Muscle layer of duodenum (tissue), 2 donors: Measurements from ENCODE around the gene BCL7A.

Experiments
- H3K27ac ChIP-seq: one replicate; pipeline ENCODE4 v1.7.0; 2013; ENCODE audit warnings: mild to moderate bottlenecking, low read length
- H3K27me3 ChIP-seq: one replicate; pipeline ENCODE4 v1.7.0; 2013; ENCODE audit warnings: low read depth, mild to moderate bottlenecking, control low read depth, low read length
- H3K36me3 ChIP-seq, 2 donors: one replicate each; pipeline ENCODE4 v1.7.0; 2013; ENCODE audit warnings: low read length in 2 of 2, control low read depth in 1 of 2, mild to moderate bottlenecking in 1 of 2; ENCODE audit not compliant: insufficient read depth in 2 of 2, control insufficient read depth in 1 of 2
- H3K4me1 ChIP-seq, 2 donors: one replicate each; pipeline ENCODE4 v1.7.0; 2013; ENCODE audit warnings: low read length in 2 of 2, mild to moderate bottlenecking in 2 of 2, control low read depth in 1 of 2, moderate library complexity in 1 of 2; ENCODE audit not compliant: insufficient read depth in 2 of 2, control insufficient read depth in 1 of 2
- H3K4me3 ChIP-seq, 2 donors: one replicate each; pipeline ENCODE4 v1.7.0; 2013; ENCODE audit warnings: low read length in 2 of 2, low read depth in 1 of 2, mild to moderate bottlenecking in 1 of 2
- H3K9me3 ChIP-seq, 2 donors: one replicate each; pipeline ENCODE4 v1.7.0; 2013; ENCODE audit warnings: low read length in 2 of 2, control low read depth in 1 of 2, mild to moderate bottlenecking in 1 of 2; ENCODE audit not compliant: control insufficient read depth in 1 of 2
- donor health status: healthy.

Gene BCL7A

GRCh38 chr12:122078141-122079032 is 56.7 kb downstream of the BCL7A start, which contains the start of gene MLXIP:
Gene MLXIP (plus strand): TSS chr12:122078756. CDS start chr12:122078854, 98 bp downstream.
- Histone ChIP-seq H3K9me3 (no peaks in the 10 kb centered on the region), H3K27me3 (no peaks in the 10 kb centered on the region), H3K4me3 (peak within 1 kb of the TSS; percentile 96 to 99), H3K36me3 (peaks cover 0 to 8% of the 10 kb centered on the region in 2 donors), H3K27ac (peak within 1 kb of the TSS; percentile 96), H3K4me1 (peaks cover 20 to 31% of the 10 kb centered on the region in 2 donors)

DNA sequence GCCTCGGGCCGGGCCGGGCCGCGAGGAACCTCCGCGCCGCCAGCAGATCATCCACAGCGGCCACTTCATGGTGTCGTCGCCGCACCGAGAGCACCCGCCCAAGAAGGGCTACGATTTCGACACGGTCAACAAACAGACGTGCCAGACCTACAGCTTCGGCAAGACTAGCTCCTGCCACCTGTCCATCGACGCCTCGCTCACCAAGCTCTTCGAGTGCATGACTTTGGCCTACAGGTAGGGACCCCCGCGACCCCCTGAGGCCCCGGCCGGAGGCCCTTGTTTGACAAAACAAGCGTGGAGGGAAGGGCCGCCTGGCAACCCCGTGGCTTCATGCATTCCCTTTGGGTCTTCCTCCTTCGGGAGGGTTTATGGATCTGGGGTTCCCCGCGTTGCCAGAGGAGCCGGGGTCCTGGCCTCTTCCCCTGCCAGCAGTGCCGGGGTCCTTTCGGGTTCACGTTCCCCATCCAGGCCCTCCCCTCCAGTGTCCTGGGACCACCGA is 57.4 kb downstream of the BCL7A start:
- no peaks in the 10 kb centered on the region for H3K9me3 ChIP-seq
- peak overlapping the region; percentile 96 to 99 for H3K4me3 ChIP-seq
- H3K27me3 ChIP-seq: no peaks in the 10 kb centered on the region
- H3K36me3 ChIP-seq: peaks cover 6 to 8% of the 10 kb centered on the region in 2 donors
- H3K4me1 ChIP-seq: peaks cover 20 to 37% of the 10 kb centered on the region in 2 donors
- peak overlapping the region; percentile 96 for H3K27ac ChIP-seq

- peak overlapping the region; percentile 96 for H3K27ac ChIP-seq
- H3K4me3 ChIP-seq: peak overlapping the region; percentile 96 to 99
- peaks cover 8% of the 10 kb centered on the region in 2 donors for H3K36me3 ChIP-seq
- no peaks in the 10 kb centered on the region for H3K27me3 ChIP-seq
- peaks cover 20 to 41% of the 10 kb centered on the region in 2 donors for H3K4me1 ChIP-seq
- H3K9me3 ChIP-seq: no peaks in the 10 kb centered on the region
Observed at GRCh38 chr12:122079532-122080081, 57.9 kb downstream of the BCL7A start.

DNA sequence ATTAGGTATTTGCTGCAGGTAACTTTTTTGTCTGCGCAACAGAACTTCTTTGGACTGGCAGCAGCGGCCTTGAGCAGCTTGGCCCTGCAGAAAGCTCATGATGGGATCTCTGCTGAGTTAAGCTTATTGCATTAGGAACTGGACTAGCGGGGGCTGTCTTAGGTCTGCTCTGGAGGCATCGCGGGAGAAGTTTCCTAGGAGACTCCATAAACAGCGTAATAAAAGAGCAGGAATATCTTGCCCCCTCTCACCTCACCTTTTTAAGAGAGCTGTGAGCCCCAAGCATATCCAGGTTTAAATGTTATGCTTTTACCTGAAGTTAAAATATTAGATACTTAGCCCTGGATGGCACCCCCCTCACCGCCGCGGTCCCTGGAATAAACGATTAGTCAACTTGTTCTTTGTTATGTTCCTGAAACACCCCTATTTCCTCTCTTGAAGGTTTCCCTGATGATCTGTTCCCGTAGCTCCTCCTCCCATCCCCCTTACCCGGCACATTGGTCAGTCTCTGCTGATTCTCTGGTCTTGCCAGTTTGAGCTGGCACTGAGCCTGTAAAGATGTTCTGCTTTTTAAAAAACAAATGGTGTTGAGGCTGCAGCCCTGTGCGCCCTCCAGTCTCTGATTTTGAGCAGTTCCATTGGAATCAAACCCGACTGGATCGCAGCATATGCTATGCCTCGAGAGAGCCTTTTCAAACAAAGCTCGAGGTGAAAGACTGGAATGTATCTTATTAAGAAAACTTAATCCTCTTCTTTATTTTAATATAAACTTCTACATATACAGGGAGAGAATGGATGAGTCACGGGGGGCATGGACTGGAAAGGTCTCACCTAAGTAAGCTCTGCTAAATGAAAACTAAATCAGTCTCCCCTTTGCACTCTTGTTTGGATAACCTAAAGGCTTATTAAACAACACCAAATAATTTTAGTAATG is 58.7 kb downstream of the BCL7A start:
- peaks cover 8 to 11% of the 10 kb centered on the region in 2 donors for H3K36me3 ChIP-seq
- H3K27me3 ChIP-seq: no peaks in the 10 kb centered on the region
- peak overlapping the region; percentile 96 for H3K27ac ChIP-seq
- H3K4me3 ChIP-seq: peak overlapping the region; percentile 96 to 99
- peaks cover 20 to 44% of the 10 kb centered on the region in 2 donors for H3K4me1 ChIP-seq
- no peaks in the 10 kb centered on the region for H3K9me3 ChIP-seq

DNA sequence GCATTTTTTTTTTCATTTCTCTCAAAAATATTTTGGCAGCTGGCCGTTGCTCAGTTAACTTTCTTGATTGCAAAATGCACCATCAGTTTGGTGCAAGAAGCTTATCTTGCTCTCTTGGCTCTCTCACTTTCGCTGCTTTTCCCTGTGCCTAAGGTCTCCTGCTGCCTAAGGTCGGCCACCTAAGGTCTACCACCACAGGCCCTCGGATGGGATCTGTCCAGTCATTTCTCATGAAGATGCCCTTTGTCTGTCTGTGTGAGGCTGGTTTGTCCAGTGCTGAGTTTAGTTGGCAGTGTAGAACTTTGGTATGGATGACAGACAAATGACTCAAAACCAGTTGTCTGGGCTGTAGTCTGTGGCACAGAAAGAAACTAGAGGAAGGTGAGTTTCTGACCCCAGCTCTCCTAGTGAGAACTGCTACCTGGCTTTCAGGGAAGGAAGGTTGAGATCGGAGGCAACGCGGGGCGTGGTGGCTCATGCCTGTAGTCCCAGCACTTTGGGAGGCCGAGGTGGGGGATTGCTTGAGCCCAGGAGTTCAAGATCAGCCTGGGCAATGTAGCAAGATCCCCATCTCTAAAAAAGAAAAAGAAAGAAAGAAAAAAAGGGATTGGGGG is 59.5 kb downstream of the BCL7A start:
- Histone ChIP-seq H3K4me3 (peak overlapping the region; percentile 96 to 99), H3K9me3 (no peaks in the 10 kb centered on the region), H3K4me1 (peaks cover 27 to 52% of the 10 kb centered on the region in 2 donors), H3K27me3 (no peaks in the 10 kb centered on the region), H3K36me3 (peaks cover 11 to 14% of the 10 kb centered on the region in 2 donors), H3K27ac (peak overlapping the region; percentile 96)

GRCh38 chr12:122081697-122082221 is 60.1 kb downstream of the BCL7A start:
- peak overlapping the region; percentile 96 to 99 for H3K4me3 ChIP-seq
- peaks cover 31 to 57% of the 10 kb centered on the region in 2 donors for H3K4me1 ChIP-seq
- H3K27ac ChIP-seq: peak overlapping the region; percentile 96
- H3K27me3 ChIP-seq: no peaks in the 10 kb centered on the region
- no peaks in the 10 kb centered on the region for H3K9me3 ChIP-seq
- H3K36me3 ChIP-seq: peaks cover 11 to 14% of the 10 kb centered on the region in 2 donors

DNA sequence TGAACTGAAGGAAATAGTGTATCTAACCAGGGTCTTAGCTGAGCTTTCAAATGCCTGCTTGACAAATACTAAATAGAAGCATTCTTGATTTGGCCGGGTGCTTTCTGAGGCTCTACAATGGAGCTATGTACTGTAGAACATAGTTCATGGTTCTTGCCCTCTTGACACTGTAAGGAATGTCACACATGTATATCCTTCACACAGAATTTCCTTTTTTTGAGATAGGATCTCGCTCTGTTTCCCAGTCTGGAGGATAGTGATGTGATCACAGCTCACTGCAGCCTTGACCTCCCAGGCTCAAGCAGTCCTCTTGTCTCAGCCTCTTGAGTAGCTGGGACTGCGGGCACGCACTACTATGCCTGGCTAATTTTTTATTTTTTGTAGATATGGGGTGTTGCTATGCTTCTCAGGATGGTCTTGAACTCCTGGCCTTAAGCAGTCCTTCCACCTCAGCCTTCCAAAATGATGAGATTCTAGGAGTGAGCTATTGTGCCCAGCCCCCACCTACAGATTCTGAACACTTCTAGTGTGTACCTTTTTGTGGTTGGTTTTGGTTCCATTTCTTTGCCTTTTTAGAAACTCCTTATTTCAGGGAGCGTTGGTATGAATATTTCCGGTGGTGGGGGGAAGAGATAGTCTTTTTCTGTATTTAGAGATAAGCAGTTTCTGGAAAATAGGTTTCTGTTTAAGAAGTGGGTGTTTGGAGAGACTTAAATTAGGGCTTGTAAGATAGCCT is 61.1 kb downstream of the BCL7A start:
- H3K4me1 ChIP-seq: peaks cover 40 to 57% of the 10 kb centered on the region in 2 donors
- H3K9me3 ChIP-seq: no peaks in the 10 kb centered on the region
- H3K36me3 ChIP-seq: peaks cover 11 to 14% of the 10 kb centered on the region in 2 donors
- H3K27ac ChIP-seq: peak overlapping the region; percentile 96
- peak overlapping the region; percentile 96 to 99 for H3K4me3 ChIP-seq
- H3K27me3 ChIP-seq: no peaks in the 10 kb centered on the region

DNA sequence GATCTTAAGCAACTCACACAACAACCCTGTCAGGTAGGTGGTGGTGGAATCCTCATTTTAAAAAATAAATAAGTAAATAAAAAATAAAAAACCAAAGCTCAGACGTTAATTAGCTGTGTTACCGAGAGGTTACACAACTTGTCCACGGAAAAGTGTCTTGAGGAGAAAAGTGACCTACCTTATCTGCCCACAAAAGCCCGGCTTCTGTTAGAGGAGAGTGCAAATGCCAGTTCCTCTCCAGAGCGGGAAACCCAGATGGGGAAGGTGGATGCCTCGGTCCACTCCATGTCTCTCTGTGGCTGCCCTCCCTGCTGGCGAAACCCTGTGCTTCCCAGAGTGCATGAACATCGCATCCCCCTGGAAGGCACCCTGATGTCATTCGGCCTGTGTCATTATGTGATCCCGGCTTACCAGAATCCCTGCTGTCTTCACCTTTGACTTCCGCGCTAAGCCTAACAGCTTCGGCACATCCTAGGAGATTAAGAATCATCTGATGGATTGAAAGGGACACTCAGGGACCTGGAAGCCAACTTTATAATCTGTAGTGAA is 63.2 kb downstream of the BCL7A start:
- Histone ChIP-seq H3K27me3 (no peaks in the 10 kb centered on the region), H3K4me1 (peaks cover 41 to 75% of the 10 kb centered on the region in 2 donors), H3K27ac (no peak overlapping the region), H3K36me3 (peaks cover 6 to 14% of the 10 kb centered on the region in 2 donors), H3K4me3 (no peak overlapping the region), H3K9me3 (no peaks in the 10 kb centered on the region)

GRCh38 chr12:122085591-122085990 is 63.9 kb downstream of the BCL7A start:
- Histone ChIP-seq H3K36me3 (peaks cover 3 to 14% of the 10 kb centered on the region in 2 donors), H3K27me3 (no peaks in the 10 kb centered on the region), H3K4me1 (peaks cover 41 to 82% of the 10 kb centered on the region in 2 donors), H3K4me3 (no peak overlapping the region), H3K9me3 (no peaks in the 10 kb centered on the region), H3K27ac (peak overlapping the region; percentile 28)
